Neural progenitor cell (in vitro differentiated cells): ENCODE data around the gene ADAMTSL1. TPM values are rescaled to one million over a fixed set of nuclear protein-coding genes. Genes with fewer than 3 reads are reported as not detected.

ENCODE experiments used
- DNase-seq: peaks from one replicate; pipeline ENCODE4 v3.0.0-alpha.2; 2016; ENCODE audit warnings: low spot score
- H2AFZ ChIP-seq: fragments of 200-600 bp; sonication (generic); replicated peaks from 2 replicates; pipeline ENCODE4 v1.6.1; 2016; ENCODE audit warnings: antibody characterized with exemption
- H3F3A ChIP-seq: fragments of 200-600 bp; sonication (generic); 2 replicates; pipeline ENCODE4 v1.6.1; 2016; ENCODE audit warnings: antibody characterized with exemption, low read depth
- H3K27ac ChIP-seq: fragments of 200-600 bp; sonication (generic); 2 replicates; pipeline ENCODE4 v1.5.1; 2016; ENCODE audit warnings: mild to moderate bottlenecking
- H3K27me3 ChIP-seq: fragments of 200-600 bp; sonication (generic); 2 replicates; pipeline ENCODE4 v1.6.1; 2016; ENCODE audit warnings: mild to moderate bottlenecking, moderate library complexity
- H3K36me3 ChIP-seq: fragments of 200-600 bp; sonication (generic); 2 replicates; pipeline ENCODE4 v1.5.1; 2016
- H3K4me1 ChIP-seq: fragments of 200-600 bp; sonication (generic); 2 replicates; pipeline ENCODE4 v1.6.1; 2016; ENCODE audit warnings: mixed run types
- H3K4me2 ChIP-seq: fragments of 200-600 bp; sonication (generic); 2 replicates; pipeline ENCODE4 v1.6.1; 2016
- H3K4me3 ChIP-seq: fragments of 200-600 bp; sonication (generic); 2 replicates; pipeline ENCODE4 v1.5.1; 2016
- H3K79me2 ChIP-seq: fragments of 200-600 bp; sonication (generic); 2 replicates; pipeline ENCODE4 v1.6.1; 2016; ENCODE audit warnings: low read depth
- H3K9ac ChIP-seq: fragments of 200-600 bp; sonication (generic); 2 replicates; pipeline ENCODE4 v1.6.1; 2016
- H3K9me3 ChIP-seq: fragments of 200-600 bp; sonication (generic); 2 replicates; pipeline ENCODE4 v1.5.1; 2016; ENCODE audit warnings: low read depth
- H4K20me1 ChIP-seq: fragments of 200-600 bp; sonication (generic); 2 replicates; pipeline ENCODE4 v1.6.1; 2016; ENCODE audit warnings: low read depth
- H3K27ac Mint-ChIP-seq: 3 replicates; pipeline ENCODE4 v1.8.0; 2021; ENCODE audit warnings: mixed read lengths
- H3K27me3 Mint-ChIP-seq: 2 replicates; pipeline ENCODE4 v1.8.0; 2022; ENCODE audit warnings: low read depth, mild to moderate bottlenecking, inconsistent platforms, moderate library complexity, mixed read lengths; ENCODE audit not compliant: insufficient read depth
- H3K36me3 Mint-ChIP-seq: 3 replicates; pipeline ENCODE4 v1.8.0; 2021; ENCODE audit warnings: mixed read lengths
- H3K4me1 Mint-ChIP-seq: 3 replicates; pipeline ENCODE4 v1.8.0; 2021; ENCODE audit warnings: mixed read lengths
- H3K4me3 Mint-ChIP-seq: 3 replicates; pipeline ENCODE4 v1.8.0; 2021; ENCODE audit warnings: mild to moderate bottlenecking, moderate library complexity, mixed read lengths
- H3K9me3 Mint-ChIP-seq: 3 replicates; pipeline ENCODE4 v1.8.0; 2020; ENCODE audit warnings: mixed read lengths
- CTCF ChIP-seq: fragments of 200-600 bp; sonication (generic); IDR thresholded peaks from 2 replicates; pipeline ENCODE4 v1.5.1; 2017; ENCODE audit warnings: antibody characterized with exemption, mild to moderate bottlenecking
- EZH2 ChIP-seq: fragments of 200-600 bp; sonication (generic); IDR thresholded peaks from 2 replicates; pipeline ENCODE4 v1.6.1; 2017; ENCODE audit warnings: antibody characterized with exemption, mild to moderate bottlenecking, moderate library complexity
- EZH2phosphoT487 ChIP-seq: fragments of 200-600 bp; sonication (generic); IDR thresholded peaks from 2 replicates; pipeline ENCODE4 v1.6.1; 2017; ENCODE audit warnings: antibody characterized with exemption
- total RNA-seq: library from RNA; depleted of rRNA; stranded (reverse); fragments of >200 nt; gene quantifications from 2 replicates; pipeline ENCODE4 v1.2.3, GENCODE V29; 2015; ENCODE audit warnings: low replicate concordance

The ADAMTSL1 gene
- total RNA-seq, 1 donor from 2014 or later: 0.73 TPM

DNA sequence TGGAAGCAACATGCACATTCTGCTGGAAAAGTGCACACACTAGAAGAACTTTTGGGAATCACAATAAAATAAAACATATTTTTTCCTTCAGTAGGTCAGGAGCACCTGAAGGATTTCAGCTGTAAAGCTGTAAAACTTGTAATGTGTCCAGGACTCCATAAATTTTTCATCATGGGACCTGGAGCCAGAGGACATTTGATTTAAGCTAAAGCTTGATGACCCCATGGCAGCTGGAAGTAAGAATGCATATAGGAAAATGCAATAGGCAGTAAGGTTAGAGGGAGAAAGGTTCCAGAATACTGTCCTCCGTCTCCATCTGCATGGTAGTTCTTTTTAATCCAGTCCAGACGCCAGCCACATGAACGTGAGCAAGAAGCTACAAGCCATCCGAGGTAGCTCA is 166.0 kb downstream of the ADAMTSL1 start:
- H3K27me3 ChIP-seq: no peaks in the 10 kb centered on the region

DNA sequence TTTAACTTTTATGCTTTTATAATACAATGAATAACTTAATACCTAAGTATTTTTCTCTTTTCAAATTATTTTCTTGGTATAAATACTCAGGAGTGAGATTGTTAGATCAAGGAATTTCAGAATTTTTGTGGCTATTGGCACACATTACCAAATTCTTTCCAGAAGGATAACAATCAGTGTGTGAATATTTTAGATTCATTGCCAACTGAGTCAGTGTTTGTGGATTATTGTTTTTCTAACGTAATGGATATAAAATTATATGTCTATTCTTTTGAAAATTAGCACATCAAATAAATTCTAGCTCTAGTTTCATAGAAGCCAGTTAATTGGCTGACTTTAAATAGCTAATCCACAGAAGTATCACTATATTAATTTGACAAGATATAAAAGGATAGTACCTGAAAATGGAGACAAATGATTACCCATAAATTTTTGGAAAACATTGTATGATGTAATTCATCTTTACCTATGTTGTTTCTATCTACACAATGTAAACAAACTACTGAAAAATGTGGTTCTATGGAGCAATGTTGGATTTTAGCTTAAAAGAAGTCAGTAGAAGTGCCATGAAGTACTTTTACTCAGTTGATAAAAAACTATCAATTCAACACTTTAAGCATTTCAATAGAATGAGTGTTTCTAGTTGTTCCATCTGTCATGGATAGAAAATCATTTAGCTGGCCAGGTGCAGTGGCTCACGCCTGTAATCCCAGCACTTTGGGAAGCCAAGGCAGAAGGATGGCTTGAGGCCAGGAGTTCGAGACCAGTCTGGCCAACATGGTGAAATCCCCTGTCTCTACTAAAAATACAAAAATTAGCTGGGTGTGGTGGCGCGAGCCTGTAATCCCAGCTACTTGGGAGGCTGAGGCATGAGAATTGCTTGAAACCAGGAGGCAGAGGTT is 185.1 kb downstream of the ADAMTSL1 start:
- no peaks in the 10 kb centered on the region for H3F3A ChIP-seq
- TF ChIP-seq CTCF: no peak
- TF ChIP-seq EZH2phosphoT487: no peak
- no peak for TF ChIP-seq EZH2
- Mint-ChIP-seq H3K27me3 (peaks cover 2% of the 10 kb centered on the region), H3K27ac (no peak overlapping the region), H3K4me1 (no peaks in the 10 kb centered on the region), H3K4me3 (no peak overlapping the region), H3K9me3 (no peaks in the 10 kb centered on the region), H3K36me3 (no peaks in the 10 kb centered on the region)
- no peak for DNase-seq
- H3K27me3 ChIP-seq: no peaks in the 10 kb centered on the region
- H3K36me3 ChIP-seq: no peaks in the 10 kb centered on the region
- H4K20me1 ChIP-seq: no peaks in the 10 kb centered on the region
- no peak overlapping the region for H3K27ac ChIP-seq
- no peaks in the 10 kb centered on the region for H3K79me2 ChIP-seq
- no peaks in the 10 kb centered on the region for H3K9me3 ChIP-seq
- no peak overlapping the region for H3K4me3 ChIP-seq
- H3K4me1 ChIP-seq: no peaks in the 10 kb centered on the region
- no peak overlapping the region for H3K9ac ChIP-seq
- no peak overlapping the region for H2AFZ ChIP-seq
- no peak overlapping the region for H3K4me2 ChIP-seq

More for the DNA sequence above, 166.0 kb downstream of the ADAMTSL1 start:
- no peak overlapping the region for H3K4me3 ChIP-seq
- no peaks in the 10 kb centered on the region for H3K4me1 ChIP-seq
- H4K20me1 ChIP-seq: no peaks in the 10 kb centered on the region
- no peaks in the 10 kb centered on the region for H3K4me1 Mint-ChIP-seq
- no peaks in the 10 kb centered on the region for H3K36me3 Mint-ChIP-seq
- H3K4me2 ChIP-seq: no peak overlapping the region
- no peak overlapping the region for H2AFZ ChIP-seq
- H3K27ac Mint-ChIP-seq: no peak overlapping the region
- H3K36me3 ChIP-seq: no peaks in the 10 kb centered on the region
- H3K9me3 ChIP-seq: no peaks in the 10 kb centered on the region
- H3K79me2 ChIP-seq: no peaks in the 10 kb centered on the region
- no peaks in the 10 kb centered on the region for H3K9me3 Mint-ChIP-seq
- no peak overlapping the region for H3K9ac ChIP-seq
- H3K27ac ChIP-seq: no peak overlapping the region
- H3K4me3 Mint-ChIP-seq: no peak overlapping the region
- H3K27me3 Mint-ChIP-seq: no peaks in the 10 kb centered on the region
- no peaks in the 10 kb centered on the region for H3F3A ChIP-seq
- DNase-seq: no peak
- TF ChIP-seq EZH2phosphoT487 (no peak), EZH2 (no peak), CTCF (no peak)

DNA sequence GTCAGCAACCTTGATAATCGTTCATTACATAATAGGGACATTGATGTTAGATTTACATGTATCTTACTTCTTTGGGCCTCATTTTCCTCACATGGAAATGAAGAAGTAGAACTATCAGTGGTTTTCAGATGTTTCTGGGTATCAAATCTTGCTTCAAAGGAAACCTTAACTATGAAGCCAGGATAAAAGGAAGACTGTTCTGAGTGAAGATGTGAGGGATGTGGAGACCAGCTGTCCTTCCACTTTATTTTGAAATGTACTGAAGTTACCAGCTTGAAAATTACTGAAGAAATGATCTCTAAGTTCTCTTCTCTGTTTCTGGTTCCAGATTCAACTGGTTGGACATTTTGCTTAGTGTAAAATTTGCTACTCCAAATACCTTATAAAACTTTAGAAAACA is 186.0 kb downstream of the ADAMTSL1 start:
- DNase-seq: no peak
- H3K9me3 ChIP-seq: no peaks in the 10 kb centered on the region
- Mint-ChIP-seq H3K36me3 (no peaks in the 10 kb centered on the region), H3K4me3 (no peak overlapping the region), H3K27ac (no peak overlapping the region), H3K9me3 (no peaks in the 10 kb centered on the region), H3K4me1 (no peaks in the 10 kb centered on the region), H3K27me3 (peaks cover 2% of the 10 kb centered on the region)
- H3K79me2 ChIP-seq: no peaks in the 10 kb centered on the region
- no peaks in the 10 kb centered on the region for H3F3A ChIP-seq
- no peak overlapping the region for H3K9ac ChIP-seq
- H3K4me2 ChIP-seq: no peak overlapping the region
- H3K4me3 ChIP-seq: no peak overlapping the region
- H3K4me1 ChIP-seq: no peaks in the 10 kb centered on the region
- no peaks in the 10 kb centered on the region for H3K27me3 ChIP-seq
- H2AFZ ChIP-seq: no peak overlapping the region
- no peak for TF ChIP-seq EZH2
- no peak for TF ChIP-seq EZH2phosphoT487
- no peak for TF ChIP-seq CTCF
- no peaks in the 10 kb centered on the region for H3K36me3 ChIP-seq
- no peaks in the 10 kb centered on the region for H4K20me1 ChIP-seq
- H3K27ac ChIP-seq: no peak overlapping the region
